HCEC 1CT (cell line): ENCODE data around the gene ACSS1.

ENCODE experiments used
- DNase-seq: peaks from one replicate; pipeline ENCODE4 v3.0.0-alpha.2; 2017

The ACSS1 gene

GRCh38 chr20:24992487-24993205, 65.3 kb downstream of the ACSS1 start, which contains the start of gene APMAP:
Gene APMAP, minus strand, starts transcription at chr20:24992751. Its CDS starts 63 bp downstream, at chr20:24992688.
- DNase-seq: peak; percentile 91

- no peak for DNase-seq
Observed at GRCh38 chr20:24991897-24992486, 65.9 kb downstream of the ACSS1 start.

GRCh38 chr20:24990810-24991252, 67.1 kb downstream of the ACSS1 start:
- no peak for DNase-seq

GRCh38 chr20:24989162-24989561, 68.8 kb downstream of the ACSS1 start:
- DNase-seq: no peak

GRCh38 chr20:24987873-24988835, 69.8 kb downstream of the ACSS1 start:
- DNase-seq: no peak

GRCh38 chr20:24987244-24987643, 70.7 kb downstream of the ACSS1 start:
- no peak for DNase-seq

- DNase-seq: no peak
Observed at GRCh38 chr20:24986436-24987015, 71.4 kb downstream of the ACSS1 start.

GRCh38 chr20:24985802-24986201, 72.1 kb downstream of the ACSS1 start:
- no peak for DNase-seq

- DNase-seq: no peak
Observed at GRCh38 chr20:24984961-24985640, 72.8 kb downstream of the ACSS1 start.

GRCh38 chr20:24983896-24984295, 74.0 kb downstream of the ACSS1 start:
- DNase-seq: no peak

- no peak for DNase-seq
Observed at GRCh38 chr20:24981790-24982189, 76.1 kb downstream of the ACSS1 start.

GRCh38 chr20:24981282-24981681, 76.7 kb downstream of the ACSS1 start:
- DNase-seq: no peak

- no peak for DNase-seq
Observed at GRCh38 chr20:24980291-24981053, 77.5 kb downstream of the ACSS1 start.

- DNase-seq: no peak
Observed at GRCh38 chr20:24979036-24979960, 78.6 kb downstream of the ACSS1 start.

- DNase-seq: no peak
Observed at GRCh38 chr20:24978513-24978912, 79.4 kb downstream of the ACSS1 start.

GRCh38 chr20:24977797-24978196, 80.1 kb downstream of the ACSS1 start:
- no peak for DNase-seq

- DNase-seq: no peak
Observed at GRCh38 chr20:24977336-24977735, 80.6 kb downstream of the ACSS1 start.

GRCh38 chr20:24972341-24972740, 85.6 kb downstream of the ACSS1 start:
- DNase-seq: no peak

- no peak for DNase-seq
Observed at GRCh38 chr20:24971376-24972101, 86.4 kb downstream of the ACSS1 start.

- DNase-seq: no peak
Observed at GRCh38 chr20:24970754-24971153, 87.2 kb downstream of the ACSS1 start.
